ENCODE data around the gene LIPG. TPM values are rescaled to one million over a fixed set of nuclear protein-coding genes. Genes with fewer than 3 reads are reported as not detected.

The LIPG gene
- total RNA-seq, 2 donors from 2014 or later, result 0.52 to 0.66 TPM

- intact Hi-C loops (cut with DNase I), result no loop called here
- peak overlapping the region in 3 of 4 donors; percentile 57 to 79 (median 70) for H3K27ac ChIP-seq
Observed at GRCh38 chr18:49640741-49641140, 78.9 kb downstream of the LIPG start.

DNA sequence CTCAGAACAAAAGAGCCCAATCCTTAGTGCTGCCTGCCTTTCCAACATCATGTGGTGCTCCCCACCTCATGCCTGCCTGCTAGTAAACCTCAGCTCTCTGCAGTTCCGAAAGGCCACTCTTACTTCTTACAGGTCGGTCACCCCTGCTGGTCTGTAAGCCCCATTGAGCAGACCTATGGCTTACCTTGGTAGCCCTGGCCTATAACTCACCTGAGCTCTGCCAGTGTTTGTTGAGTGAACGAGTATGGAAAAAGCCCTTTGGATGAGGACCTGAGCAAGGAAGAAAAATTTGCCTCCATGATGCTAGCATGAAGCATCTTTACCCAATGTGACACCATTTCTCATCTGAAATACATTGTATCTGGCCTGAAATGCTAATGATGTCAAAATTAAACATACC lies 83.3 kb downstream of the LIPG start:
- intact Hi-C loops (cut with DNase I), result no loop called here
- Histone ChIP-seq H3K4me1 (peaks cover 28% of the 10 kb centered on the region), H3K27me3 (no peaks in the 10 kb centered on the region), H3K9me3 (no peaks in the 10 kb centered on the region), H3K4me3 (no peak overlapping the region), H3K27ac (no peak overlapping the region), H3K36me3 (replicated peaks in 1 of 2; ENCODE audit: insufficient read depth in 1 of 2, low read depth in 2 of 2) (no peaks in the 10 kb centered on the region)
- no peak for TF ChIP-seq POLR2A (IDR thresholded peaks at IDR 0.05)
- TF ChIP-seq CTCF (IDR thresholded peaks at IDR 0.05), result no peak
- DNase-seq, result no peak
- 87 to 92% methylated on average over 3 of the region's 3 CpGs for WGBS, 2 donors
- ATAC-seq, result no peak

More at GRCh38 chr18:49640741-49641140, 78.9 kb downstream of the LIPG start:
- TF ChIP-seq POLR2A (IDR thresholded peaks at IDR 0.05) (no peak), CTCF (IDR thresholded peaks at IDR 0.05) (no peak)
- Histone ChIP-seq H3K4me1 (peaks cover 45% of the 10 kb centered on the region), H3K27me3 (no peaks in the 10 kb centered on the region), H3K9me3 (no peaks in the 10 kb centered on the region), H3K4me3 (no peak overlapping the region), H3K36me3 (replicated peaks in 1 of 2; ENCODE audit: insufficient read depth in 1 of 2, low read depth in 2 of 2) (no peaks in the 10 kb centered on the region)
- DNase-seq (no peak), ATAC-seq (no peak)
- WGBS, 2 donors, result 80 to 93% methylated on average over 4 to 6 of the region's 6 CpGs

- peak overlapping the region in 1 of 4 donors; percentile 26 for H3K27ac ChIP-seq
- DNase-seq, result peak; percentile 27 to 56 (median 30)
- peak; percentile 54 for ATAC-seq
- H3K9me3 ChIP-seq, result no peaks in the 10 kb centered on the region
- no peaks in the 10 kb centered on the region for H3K36me3 ChIP-seq (replicated peaks in 1 of 2; ENCODE audit: insufficient read depth in 1 of 2, low read depth in 2 of 2)
- TF ChIP-seq CTCF (IDR thresholded peaks at IDR 0.05) (no peak), POLR2A (IDR thresholded peaks at IDR 0.05) (no peak)
- peaks cover 26% of the 10 kb centered on the region for H3K4me1 ChIP-seq
- intact Hi-C loops (cut with DNase I), result no loop called here
- no peak overlapping the region for H3K4me3 ChIP-seq
- H3K27me3 ChIP-seq, result no peaks in the 10 kb centered on the region
- WGBS, 2 donors, result 77 to 85% methylated on average over 5 to 10 of the region's 10 CpGs
Observed at GRCh38 chr18:49645841-49646351, 84.0 kb downstream of the LIPG start.

- ATAC-seq (peak; percentile 8), DNase-seq (no peak)
- no peak overlapping the region for H3K4me3 ChIP-seq
- H3K9me3 ChIP-seq, result no peaks in the 10 kb centered on the region
- peak overlapping the region in 1 of 4 donors; percentile 26 for H3K27ac ChIP-seq
- intact Hi-C loops (cut with DNase I), result no loop called here
- peaks cover 23% of the 10 kb centered on the region for H3K4me1 ChIP-seq
- H3K27me3 ChIP-seq, result no peaks in the 10 kb centered on the region
- H3K36me3 ChIP-seq (replicated peaks in 1 of 2; ENCODE audit: insufficient read depth in 1 of 2, low read depth in 2 of 2), result no peaks in the 10 kb centered on the region
- TF ChIP-seq CTCF (IDR thresholded peaks at IDR 0.05), result no peak
- TF ChIP-seq POLR2A (IDR thresholded peaks at IDR 0.05), result no peak
- WGBS, 2 donors, result 55 to 57% methylated on average over 3 of the region's 3 CpGs
Observed at GRCh38 chr18:49646873-49647272, 85.0 kb downstream of the LIPG start.

DNA sequence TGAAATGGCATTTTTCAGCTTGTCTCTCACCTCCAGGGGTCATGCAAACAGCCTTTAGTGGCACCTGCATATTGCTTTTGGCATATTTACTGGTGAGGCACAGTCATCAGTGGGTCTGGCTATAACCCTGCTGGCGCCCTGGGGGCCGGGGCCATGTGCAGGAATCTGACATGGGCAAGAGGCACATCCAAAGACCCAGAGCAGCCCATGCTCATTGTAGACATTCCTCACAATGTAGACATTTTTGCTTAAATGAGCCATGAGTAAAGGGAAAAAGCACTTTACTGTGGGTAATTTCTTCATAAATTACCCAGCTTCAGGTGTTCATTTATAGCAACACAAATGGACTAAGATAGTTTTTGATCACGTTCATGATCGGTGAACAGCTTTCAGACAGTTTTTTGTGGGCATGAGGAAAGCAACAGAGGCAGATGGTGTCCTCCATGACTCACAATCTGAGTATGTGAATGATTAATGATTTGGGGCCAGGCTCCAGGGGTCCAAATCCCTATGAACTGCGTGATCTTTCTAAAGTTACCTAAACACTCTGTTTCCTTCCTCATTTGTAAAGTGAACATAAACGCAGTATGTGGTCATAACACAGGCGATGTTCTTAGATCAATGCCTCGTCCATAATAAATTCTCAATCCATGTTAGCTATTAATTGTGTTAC lies 85.8 kb downstream of the LIPG start:
- Histone ChIP-seq H3K36me3 (replicated peaks in 1 of 2; ENCODE audit: insufficient read depth in 1 of 2, low read depth in 2 of 2) (no peaks in the 10 kb centered on the region), H3K9me3 (no peaks in the 10 kb centered on the region), H3K4me1 (peaks cover 23% of the 10 kb centered on the region), H3K27me3 (no peaks in the 10 kb centered on the region), H3K4me3 (no peak overlapping the region), H3K27ac (no peak overlapping the region)
- intact Hi-C loops (cut with DNase I), result no loop called here
- TF ChIP-seq POLR2A (IDR thresholded peaks at IDR 0.05), result no peak
- TF ChIP-seq CTCF (IDR thresholded peaks at IDR 0.05), result no peak
- WGBS, 2 donors, result 78 to 90% methylated on average over 8 of the region's 8 CpGs
- no peak for DNase-seq
- ATAC-seq, result no peak
